Panc1 (cell line): Measurements from ENCODE around the gene KCNC4. TPM values are rescaled to one million over a fixed set of nuclear protein-coding genes. Genes with fewer than 3 reads are reported as not detected.

ENCODE experiments used
- ATAC-seq: fragments of 200-7000 bp; cut with Tn5 transposase; 2 replicates; pipeline ENCODE4 v1.9.1; 2020; ENCODE audit warnings: mild to moderate bottlenecking, moderate library complexity
- BruUV-seq: library from RNA; stranded (reverse); fragments of 400-500 nt; replicated peaks from 2 replicates; lab custom pipeline; 2021; lab: Mats Ljungman, UMichigan
- CTCF ChIA-PET: fragments of 300-600 bp; sonication (Branson Sonifier 250); formaldehyde crosslinking; loops from one replicate; lab custom pipeline; 2022; ENCODE audit warnings: antibody characterized with exemption; lab: Charles Lee
- POLR2A ChIA-PET: fragments of 300-600 bp; sonication (Branson Sonifier 250); formaldehyde crosslinking; loops from one replicate; lab custom pipeline; 2022; ENCODE audit warnings: antibody characterized with exemption; lab: Charles Lee
- DNase-seq: peaks from one replicate; pipeline ENCODE4 v3.0.0-alpha.2; 2010; ENCODE audit warnings: low read depth, low spot score
- H3K27ac ChIP-seq: 2 replicates; pipeline ENCODE4 v1.5.1; 2011; ENCODE audit warnings: mild to moderate bottlenecking, low read length, inconsistent platforms
- H3K27me3 ChIP-seq: fragments of 200-500 bp; sonication (Bioruptor generic); 2 replicates; pipeline ENCODE4 v1.6.0; 2014; ENCODE audit warnings: low read length, inconsistent platforms; ENCODE audit not compliant: control insufficient read depth, insufficient read depth
- H3K36me3 ChIP-seq: fragments of 200-500 bp; sonication (Bioruptor generic); 2 replicates; pipeline ENCODE4 v1.5.1; 2014; ENCODE audit warnings: inconsistent platforms, mild to moderate bottlenecking, low read length, moderate library complexity; ENCODE audit not compliant: control insufficient read depth, insufficient read depth
- H3K4me1 ChIP-seq: 2 replicates; pipeline ENCODE4 v1.5.1; 2011; ENCODE audit warnings: inconsistent platforms, mild to moderate bottlenecking, low read length, moderate library complexity; ENCODE audit not compliant: control insufficient read depth, insufficient read depth
- H3K4me3 ChIP-seq, 2 experiments: 2 replicates each; pipeline ENCODE4 v1.5.1; 2011 to 2012; ENCODE audit warnings: low read depth in 2 of 2, low read length in 2 of 2, mild to moderate bottlenecking in 2 of 2, inconsistent platforms in 1 of 2, moderate library complexity in 1 of 2
- H3K9me3 ChIP-seq: fragments of 200-500 bp; sonication (Bioruptor generic); 2 replicates; pipeline ENCODE4 v1.5.1; 2014; ENCODE audit warnings: low read depth, mild to moderate bottlenecking, inconsistent platforms, low read length, moderate library complexity; ENCODE audit not compliant: control insufficient read depth, insufficient read depth
- POLR2AphosphoS5 ChIP-seq: IDR thresholded peaks from 2 replicates; pipeline ENCODE4 v1.6.1; 2012; ENCODE audit warnings: mild to moderate bottlenecking, low read depth, low read length, moderate library complexity
- REST ChIP-seq, 2 experiments: IDR thresholded peaks; 2 replicates each; pipeline ENCODE4 v1.6.1; 2011 to 2012; ENCODE audit warnings: low read depth in 2 of 2, control low read depth in 1 of 2, low read length in 1 of 2, mild to moderate bottlenecking in 1 of 2, moderate library complexity in 1 of 2; ENCODE audit not compliant: insufficient read depth in 1 of 2
- SIN3A ChIP-seq: IDR thresholded peaks from 2 replicates; pipeline ENCODE4 v1.6.1; 2012; ENCODE audit warnings: low read depth, mild to moderate bottlenecking, low read length, moderate library complexity, borderline replicate concordance; ENCODE audit not compliant: insufficient read depth
- TCF7L2 ChIP-seq: IDR thresholded peaks from 2 replicates; pipeline ENCODE4 v1.6.1; 2011; ENCODE audit warnings: mild to moderate bottlenecking, low read depth, low read length, inconsistent platforms
- in situ Hi-C: cut with HindIII; loops from 2 replicates; pipeline ENCODE4 v1.10.0; 2016; ENCODE audit warnings: low sequenced_read_pairs, low pct_unique_long_range_greater_than_20kb
- intact Hi-C: fragments of 100-400 bp; cut with micrococcal nuclease; formaldehyde crosslinking; loops from one replicate; pipeline ENCODE4 v1.10.0; 2022; ENCODE audit not compliant: unreplicated experiment
- total RNA-seq: library from RNA; stranded (reverse); gene quantifications from one replicate; pipeline ENCODE4 v1.2.1, GENCODE V29; 2021; ENCODE audit not compliant: unreplicated experiment
- TF ChIP-seq, protein P1 (sequence below): fragments of 450-650 bp; IDR thresholded peaks from 2 replicates; pipeline ENCODE4 v1.5.1; 2017; ENCODE audit warnings: mild to moderate bottlenecking

KCNC4 gene
- total RNA-seq, 1 experiment from 2014 or later: 15.4 TPM

GRCh38 chr1:110250008-110250407 lies 39.9 kb downstream of the KCNC4 start:
- CTCF ChIA-PET: interaction anchor here (0.7 kb wide), 1 partner anchor 578 kb away, joined by 3 read pairs; no protein-coding TSS in a partner anchor

DNA sequence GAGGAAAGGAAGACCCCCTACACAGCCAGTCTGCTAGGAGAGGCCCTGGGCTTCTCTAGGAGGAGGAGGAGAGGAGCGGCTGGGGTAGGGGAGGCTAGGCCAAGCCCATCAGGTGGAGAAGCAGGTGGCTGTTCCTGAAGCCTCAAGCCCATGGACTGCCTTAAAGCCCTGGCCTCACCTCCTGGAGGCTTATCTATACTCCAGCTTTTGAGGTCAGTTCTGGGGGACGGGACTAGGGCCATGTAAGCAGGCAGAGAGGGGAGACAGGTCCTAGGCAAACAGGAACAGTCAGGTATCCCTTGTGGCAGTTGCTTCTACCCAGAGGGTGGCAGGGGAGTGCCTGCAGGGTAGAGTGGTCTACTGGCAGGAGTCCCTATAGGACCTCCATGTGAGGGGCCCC lies 40.6 kb downstream of the KCNC4 start:
- no peaks in the 10 kb centered on the region for H3K4me1 ChIP-seq
- H3K27me3 ChIP-seq: no peaks in the 10 kb centered on the region
- no peak for DNase-seq
- no TSS peak for BruUV-seq
- H3K4me3 ChIP-seq: no peak overlapping the region
- TF ChIP-seq POLR2AphosphoS5 (no peak), SIN3A (no peak), REST (IDR thresholded peaks at IDR 0.05; ENCODE audit: insufficient read depth in 1 of 2, low read depth in 2 of 2, low read length in 1 of 2) (no peak)
- TF ChIP-seq, protein P1, sequence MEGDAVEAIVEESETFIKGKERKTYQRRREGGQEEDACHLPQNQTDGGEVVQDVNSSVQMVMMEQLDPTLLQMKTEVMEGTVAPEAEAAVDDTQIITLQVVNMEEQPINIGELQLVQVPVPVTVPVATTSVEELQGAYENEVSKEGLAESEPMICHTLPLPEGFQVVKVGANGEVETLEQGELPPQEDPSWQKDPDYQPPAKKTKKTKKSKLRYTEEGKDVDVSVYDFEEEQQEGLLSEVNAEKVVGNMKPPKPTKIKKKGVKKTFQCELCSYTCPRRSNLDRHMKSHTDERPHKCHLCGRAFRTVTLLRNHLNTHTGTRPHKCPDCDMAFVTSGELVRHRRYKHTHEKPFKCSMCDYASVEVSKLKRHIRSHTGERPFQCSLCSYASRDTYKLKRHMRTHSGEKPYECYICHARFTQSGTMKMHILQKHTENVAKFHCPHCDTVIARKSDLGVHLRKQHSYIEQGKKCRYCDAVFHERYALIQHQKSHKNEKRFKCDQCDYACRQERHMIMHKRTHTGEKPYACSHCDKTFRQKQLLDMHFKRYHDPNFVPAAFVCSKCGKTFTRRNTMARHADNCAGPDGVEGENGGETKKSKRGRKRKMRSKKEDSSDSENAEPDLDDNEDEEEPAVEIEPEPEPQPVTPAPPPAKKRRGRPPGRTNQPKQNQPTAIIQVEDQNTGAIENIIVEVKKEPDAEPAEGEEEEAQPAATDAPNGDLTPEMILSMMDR: no peak
- no peak overlapping the region for H3K27ac ChIP-seq
- CTCF ChIA-PET: no interaction called here
- POLR2A ChIA-PET: interaction anchor here (0.5 kb wide), 1 partner anchor 26 kb away, joined by 8 read pairs; no protein-coding TSS in a partner anchor
- intact Hi-C loops: no loop called here
- H3K9me3 ChIP-seq: no peaks in the 10 kb centered on the region
- in situ Hi-C loops: no loop called here
- H3K36me3 ChIP-seq: no peaks in the 10 kb centered on the region
- no peak for ATAC-seq

More at GRCh38 chr1:110250008-110250407, 39.9 kb downstream of the KCNC4 start:
- BruUV-seq: no TSS peak
- DNase-seq (no peak), ATAC-seq (no peak)
- H3K9me3 ChIP-seq: no peaks in the 10 kb centered on the region
- no peak overlapping the region for H3K27ac ChIP-seq
- H3K27me3 ChIP-seq: no peaks in the 10 kb centered on the region
- POLR2A ChIA-PET: interaction anchor here (0.7 kb wide), 1 partner anchor 93 kb away, joined by 4 read pairs; no protein-coding TSS in a partner anchor
- H3K36me3 ChIP-seq: no peaks in the 10 kb centered on the region
- intact Hi-C loops (no loop called here), in situ Hi-C loops (no loop called here)
- TF ChIP-seq, protein P1: no peak
- TF ChIP-seq TCF7L2 (no peak), SIN3A (no peak), POLR2AphosphoS5 (no peak), REST (IDR thresholded peaks at IDR 0.05; ENCODE audit: insufficient read depth in 1 of 2, low read depth in 2 of 2, low read length in 1 of 2) (no peak)
- no peaks in the 10 kb centered on the region for H3K4me1 ChIP-seq
- H3K4me3 ChIP-seq: no peak overlapping the region
